ENCODE measurements around the gene TMC1.

TMC1 gene

DNA sequence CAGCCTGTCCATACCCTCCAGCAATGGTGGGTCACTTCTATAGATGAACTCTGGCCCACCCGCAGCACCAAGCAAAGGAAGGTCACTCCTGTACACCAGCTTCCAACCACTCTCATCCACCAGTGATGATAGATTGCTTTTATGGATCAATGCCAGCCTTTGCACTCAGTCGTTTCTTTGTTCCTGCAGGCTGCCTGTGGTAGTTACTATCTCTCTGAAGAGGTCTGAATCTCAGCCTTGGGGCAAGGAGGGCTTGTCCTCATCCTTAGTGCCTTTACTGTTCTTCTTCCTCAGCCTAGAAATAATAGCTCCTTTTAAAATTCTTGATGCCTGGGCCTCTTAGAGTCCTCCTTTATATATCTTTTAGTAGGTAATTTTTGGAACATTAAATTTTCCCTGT, 100.8 kb downstream of the TMC1 start:
- DNase-seq, result no peak

DNA sequence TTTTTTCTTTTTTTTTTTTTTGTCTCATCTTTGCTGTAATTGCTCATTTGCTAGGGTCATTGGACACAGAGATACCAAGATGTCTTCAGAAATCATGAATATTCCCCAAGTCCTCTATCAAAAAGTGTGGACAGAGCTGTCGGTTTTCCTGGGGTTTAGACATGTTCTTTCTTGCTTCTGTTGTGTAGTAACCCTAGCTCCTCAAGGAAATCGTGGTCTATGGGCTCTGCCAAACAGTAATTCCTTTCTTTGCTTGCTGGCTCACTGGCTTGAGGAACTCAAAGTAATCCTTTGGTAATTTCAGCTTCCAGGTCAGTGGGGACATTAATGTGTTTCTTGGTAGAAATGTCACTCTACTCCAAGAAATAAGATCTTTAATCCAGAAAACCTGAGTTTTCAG, 101.7 kb downstream of the TMC1 start:
- DNase-seq, result no peak

DNA sequence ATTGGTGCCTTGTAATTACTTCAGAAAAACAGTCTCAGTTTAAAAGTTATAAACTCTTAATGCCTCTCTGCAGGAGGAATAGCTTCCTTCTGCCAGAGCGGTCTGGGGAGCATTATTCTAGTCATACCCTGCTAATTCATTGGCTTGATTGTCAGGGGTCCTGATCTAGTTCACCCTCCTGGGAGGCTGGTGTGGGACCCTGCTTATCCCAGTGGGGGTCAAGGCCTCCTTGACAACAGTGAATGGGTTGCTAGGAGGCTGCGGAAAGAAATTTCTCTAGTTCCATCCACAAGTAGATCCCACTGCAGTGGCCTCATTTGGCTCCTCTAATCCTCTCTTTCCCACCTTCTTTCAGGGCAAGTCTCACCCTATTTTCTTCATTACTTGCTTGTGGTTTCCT, 105.7 kb downstream of the TMC1 start:
- DNase-seq, result no peak

DNA sequence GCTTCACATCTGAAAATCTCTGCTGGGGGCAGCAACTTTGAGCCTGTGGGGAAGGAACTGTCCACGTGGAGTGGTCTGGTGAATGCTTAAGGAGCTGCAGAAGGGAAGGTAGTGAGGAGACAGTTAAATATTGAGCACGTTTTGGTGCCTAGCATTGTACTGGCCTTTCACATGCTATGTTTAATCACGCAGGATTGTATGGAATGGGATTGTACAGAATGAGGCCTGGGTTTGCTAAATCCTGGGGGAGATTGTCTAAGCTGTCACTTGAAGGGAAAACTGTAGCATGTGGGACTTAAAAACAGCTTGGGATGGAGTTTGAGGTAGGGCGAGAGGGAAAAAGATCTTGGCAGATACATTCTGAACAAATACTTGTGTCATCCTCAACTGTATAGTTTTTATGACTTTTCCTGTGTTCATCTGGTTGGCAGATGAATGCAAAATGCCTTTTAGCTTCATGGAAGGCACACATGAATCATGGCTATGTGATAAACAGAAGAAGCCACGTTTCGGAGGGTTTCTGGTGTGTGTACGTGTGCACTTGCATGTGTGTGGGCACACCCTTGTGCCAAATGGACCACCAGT, 106.6 kb downstream of the TMC1 start:
- no peak for DNase-seq

DNA sequence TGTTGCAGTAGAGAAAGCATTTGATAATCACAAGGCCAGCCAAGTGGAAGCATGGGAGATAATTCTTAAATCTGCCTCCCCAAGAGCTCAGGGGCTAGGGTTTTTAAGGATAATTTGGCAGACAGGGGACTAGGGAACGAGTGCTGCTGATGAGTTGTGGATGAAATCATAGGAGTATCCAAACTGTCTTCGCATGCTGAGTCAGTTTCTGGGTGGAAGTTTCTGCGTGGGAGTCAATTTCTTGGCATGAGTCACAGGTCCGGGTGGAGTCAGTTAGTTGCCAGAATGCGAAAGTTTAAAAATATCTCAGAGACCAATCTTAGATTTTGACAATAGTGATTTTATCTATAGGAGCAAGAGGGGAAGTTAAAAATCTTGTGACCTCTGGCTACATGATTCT, 112.6 kb downstream of the TMC1 start:
- DNase-seq, result no peak

DNA sequence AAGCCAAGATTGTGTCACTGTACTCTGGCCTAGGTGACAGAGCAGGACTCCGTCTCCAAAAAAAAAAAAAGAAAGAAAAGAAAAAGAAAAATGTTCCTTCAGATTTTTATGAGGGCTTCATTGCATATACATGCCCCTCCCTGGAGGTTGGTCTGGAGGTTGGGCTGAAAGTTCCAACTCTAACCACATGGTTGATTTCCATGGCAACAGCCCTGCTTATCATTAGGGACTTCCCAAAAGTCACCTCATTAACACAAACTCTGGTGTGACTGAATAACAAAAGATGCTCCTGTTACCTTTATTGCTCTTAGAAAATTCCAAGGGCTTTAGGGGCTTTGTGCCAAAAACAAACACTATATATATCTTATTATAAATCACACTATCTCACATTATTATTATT, 113.8 kb downstream of the TMC1 start:
- DNase-seq, result no peak

DNA sequence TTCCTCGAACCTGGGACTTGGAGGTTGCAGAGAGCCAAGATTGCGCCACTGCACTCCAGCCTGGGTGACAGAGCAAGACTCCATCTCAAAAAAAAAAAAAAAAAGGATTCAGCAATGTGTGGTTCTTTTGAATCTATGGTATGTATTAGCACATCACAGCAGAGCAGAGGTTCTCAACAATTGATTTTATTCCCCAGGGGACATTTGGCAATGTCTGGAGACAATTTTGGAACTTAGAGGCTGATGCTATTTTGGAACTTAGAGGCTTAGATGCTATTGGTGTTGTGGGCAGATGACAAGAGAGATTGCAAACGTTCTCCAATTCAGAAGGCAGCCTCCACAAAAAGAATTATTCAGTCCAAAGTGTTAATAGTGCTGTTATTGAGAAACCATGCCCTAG, 115.2 kb downstream of the TMC1 start:
- DNase-seq, result no peak

DNA sequence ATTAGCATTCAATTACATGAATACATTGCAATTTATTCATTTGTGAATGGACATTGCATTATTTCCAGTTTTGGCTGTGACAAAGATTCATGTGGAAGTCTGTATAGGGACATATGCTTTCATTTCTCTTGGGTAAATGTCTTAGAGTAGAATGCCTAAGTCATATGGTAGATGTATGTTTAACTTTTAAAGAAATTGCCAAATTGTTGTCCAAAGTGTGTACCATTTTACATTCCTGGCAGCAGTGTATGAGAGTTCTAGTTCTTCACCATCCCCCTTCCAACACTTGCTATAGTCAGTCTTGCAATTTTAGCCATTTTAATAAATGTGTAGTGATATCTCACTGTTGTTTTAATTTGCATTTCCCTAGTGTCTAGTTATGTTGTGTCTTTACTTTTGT, 122.2 kb downstream of the TMC1 start:
- DNase-seq, result no peak

DNA sequence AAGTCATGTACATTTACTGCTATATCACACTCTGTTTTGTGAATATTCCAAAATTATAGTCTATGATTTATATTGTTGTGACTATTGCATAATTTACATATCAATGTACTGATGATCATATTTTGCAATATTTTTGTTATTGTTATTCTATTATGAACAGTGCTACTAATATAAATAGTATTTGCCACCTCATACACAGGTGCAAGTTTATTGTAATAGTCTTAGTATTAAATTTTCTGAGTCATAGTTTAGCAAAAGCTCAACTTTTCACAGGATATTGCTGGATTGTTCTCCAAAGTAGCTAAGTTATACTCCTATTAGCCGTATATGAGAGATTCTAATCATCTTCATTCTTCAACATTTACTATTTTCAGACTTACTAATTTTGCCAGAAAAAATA, 124.7 kb downstream of the TMC1 start:
- DNase-seq, result no peak

DNA sequence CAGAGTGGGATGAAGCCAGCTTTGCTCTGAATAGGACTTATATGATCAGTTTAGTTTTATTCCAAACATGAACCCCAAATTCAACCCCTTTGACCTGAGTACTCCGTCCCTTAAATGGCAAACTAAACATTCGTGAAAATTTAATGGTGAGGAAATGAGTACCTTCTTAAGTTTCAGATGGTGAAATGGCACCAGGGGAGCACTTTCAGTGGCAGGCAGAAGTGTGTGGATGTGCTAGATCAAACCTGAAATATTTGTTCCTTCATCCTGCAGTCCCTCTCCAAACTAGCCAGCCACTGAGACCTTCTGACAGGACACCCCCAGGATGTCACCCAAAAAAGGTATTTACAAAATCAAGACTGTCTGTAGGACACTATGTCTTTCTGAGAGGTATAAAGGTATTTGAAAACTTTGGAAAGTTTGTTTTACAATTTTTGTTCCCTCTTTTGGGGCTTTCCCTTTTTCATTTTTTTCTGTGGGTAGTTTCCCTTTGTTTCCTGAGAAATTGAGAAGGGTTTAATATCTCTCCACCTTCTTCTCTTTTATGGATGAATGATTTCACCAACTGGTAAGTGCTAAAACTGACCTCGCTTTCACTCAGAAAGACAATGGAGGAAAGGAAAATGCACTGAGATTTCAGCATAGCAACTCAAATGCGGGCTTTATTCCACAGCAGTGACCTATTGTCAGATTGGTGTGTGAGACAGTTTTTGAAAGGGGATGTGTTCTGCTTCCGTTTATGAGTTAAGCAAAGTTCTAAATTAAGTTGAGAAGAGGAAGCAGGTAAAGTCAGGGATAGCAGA, 127.1 kb downstream of the TMC1 start:
- DNase-seq, result no peak

DNA sequence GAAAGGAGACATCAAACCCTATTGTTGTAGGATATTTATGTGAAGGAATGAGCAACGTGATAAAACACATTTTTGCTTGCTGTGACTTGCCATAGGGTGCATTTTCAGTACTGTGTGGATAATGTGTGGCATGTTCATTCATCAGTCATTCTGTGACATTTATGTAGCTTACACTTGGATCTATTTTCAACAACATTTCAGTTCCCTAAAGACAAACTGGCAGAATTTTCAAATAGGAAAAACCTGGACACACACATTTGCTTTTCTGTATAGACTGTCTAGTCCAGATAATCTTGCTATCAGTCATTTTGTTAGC, 127.7 kb downstream of the TMC1 start:
- no peak for DNase-seq

DNA sequence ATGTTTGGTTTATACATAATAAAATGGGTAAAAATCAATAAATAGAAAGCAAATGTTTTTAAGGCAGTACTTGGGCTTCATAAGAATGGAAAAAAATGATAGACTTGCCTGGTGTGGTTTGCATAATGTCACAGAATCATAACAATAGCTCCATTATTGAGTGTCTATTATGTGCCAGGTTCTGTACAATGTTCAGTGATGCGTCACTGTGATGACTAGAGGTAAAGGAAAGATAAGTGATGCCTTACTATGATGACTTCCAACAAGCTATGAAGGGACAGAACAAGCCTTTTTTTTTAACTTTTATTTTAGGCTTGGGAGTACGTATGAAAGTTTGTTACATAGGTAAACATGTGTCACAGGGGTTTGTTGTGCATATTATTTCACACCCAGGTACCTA, 128.8 kb downstream of the TMC1 start:
- no peak for DNase-seq

DNA sequence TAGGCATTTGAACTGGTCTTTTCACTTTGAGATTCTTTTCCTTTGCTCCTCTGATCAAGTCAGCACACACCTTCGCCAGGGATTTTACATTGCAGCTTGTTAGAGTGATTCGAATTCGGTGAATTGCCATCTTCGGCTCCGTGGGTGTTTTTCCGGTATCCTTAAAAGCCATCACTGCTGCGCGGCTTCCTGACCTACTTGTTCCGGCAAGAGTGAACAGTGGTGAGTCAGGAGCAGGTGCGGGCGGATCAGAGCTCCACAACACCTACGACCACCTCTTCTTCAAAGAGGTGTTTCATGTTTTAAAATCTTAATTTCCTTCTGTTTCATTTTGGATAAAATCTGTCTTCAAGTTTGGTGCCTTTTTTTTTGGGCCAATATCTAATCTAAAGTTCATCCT, 134.6 kb downstream of the TMC1 start:
- no peak for DNase-seq

DNA sequence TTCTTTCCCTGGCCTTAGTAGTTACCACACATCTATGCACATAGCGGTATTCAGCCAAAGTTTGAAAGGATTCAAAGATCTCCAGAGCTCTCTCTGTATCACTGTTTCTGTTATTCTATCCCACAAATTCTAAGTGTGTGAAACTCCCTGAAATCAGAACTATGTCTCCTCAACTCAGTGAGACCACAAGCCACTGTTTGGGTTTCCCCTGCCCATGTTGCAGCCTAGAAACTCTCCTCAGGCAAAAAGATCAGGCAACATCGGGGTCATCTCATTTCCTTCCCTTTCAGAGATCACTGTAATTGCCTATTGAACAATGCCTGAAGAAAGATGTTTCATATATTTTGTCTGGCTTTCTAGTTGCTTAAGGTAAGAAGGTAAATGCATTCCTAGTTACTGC, 135.6 kb downstream of the TMC1 start:
- no peak for DNase-seq

DNA sequence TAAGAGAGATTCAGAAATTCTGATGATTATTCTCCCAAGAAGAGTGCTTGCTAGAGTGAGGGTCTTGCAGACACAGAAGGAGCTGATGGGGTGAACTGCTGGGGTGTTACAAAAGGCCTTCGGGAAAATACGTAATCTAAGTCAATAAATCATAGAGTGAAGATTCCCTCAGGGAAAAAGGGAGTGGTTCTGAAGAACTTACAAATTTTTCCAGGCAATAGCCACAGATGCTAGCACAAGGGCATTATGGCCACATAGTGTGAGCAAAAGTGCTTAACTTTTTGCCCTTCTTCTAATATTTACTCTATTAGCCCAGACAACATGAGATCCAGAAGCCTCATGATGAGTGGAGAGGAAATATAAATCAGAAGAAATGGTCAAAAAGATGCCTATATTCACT, 137.3 kb downstream of the TMC1 start:
- DNase-seq, result no peak

DNA sequence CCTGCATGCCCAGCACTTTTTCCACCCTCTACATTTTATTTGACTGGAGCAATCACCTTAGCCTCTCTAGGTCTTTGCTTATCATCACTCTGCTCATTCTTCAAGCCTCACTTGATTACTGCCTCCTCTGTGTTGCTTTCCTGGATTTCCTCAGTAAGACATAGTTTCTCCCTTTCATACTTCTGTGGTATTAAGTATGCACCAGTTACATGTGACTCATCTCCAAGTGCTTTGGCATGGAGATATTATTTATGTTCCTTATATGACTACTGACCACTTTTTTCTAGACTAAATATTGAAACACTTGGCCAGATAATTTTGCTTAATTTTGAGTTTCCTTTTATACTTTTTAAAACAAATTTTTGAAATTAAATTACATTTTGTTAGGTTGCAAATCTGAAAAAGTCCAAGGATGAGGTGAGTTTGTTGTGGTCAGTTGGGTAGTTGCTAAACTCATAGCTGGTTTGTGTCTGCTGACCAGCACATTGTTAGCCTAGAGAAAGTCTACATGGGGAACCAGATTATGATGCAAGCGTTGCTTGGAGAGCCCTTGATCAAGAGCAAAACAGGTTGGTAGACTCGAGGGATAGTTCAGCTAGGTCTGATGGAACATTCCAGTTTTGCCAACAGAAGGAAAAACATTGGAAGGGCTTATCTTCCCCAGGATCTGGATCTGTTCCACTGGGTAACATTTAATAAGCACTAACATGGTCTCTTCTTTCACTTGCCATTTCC, 140.2 kb downstream of the TMC1 start:
- DNase-seq, result no peak

DNA sequence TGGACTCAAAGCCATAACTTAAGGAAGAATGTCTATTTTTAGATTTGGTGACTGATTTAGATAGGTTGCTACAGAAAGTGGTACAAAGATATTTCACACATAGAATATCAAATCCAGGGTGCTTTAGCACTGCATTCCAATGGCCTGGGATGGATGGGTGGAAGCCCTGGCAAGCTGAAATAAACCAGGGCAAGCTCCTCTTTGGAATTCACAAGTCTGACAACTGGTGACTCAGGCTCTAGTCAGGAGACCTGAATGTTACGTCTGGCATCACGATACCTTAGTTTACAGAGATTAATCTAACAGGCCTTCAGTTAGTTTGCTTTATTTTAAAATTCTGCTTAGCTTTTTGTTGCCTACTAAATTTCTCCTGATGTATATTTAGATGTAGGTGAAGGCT, 144.0 kb downstream of the TMC1 start:
- no peak for DNase-seq

DNA sequence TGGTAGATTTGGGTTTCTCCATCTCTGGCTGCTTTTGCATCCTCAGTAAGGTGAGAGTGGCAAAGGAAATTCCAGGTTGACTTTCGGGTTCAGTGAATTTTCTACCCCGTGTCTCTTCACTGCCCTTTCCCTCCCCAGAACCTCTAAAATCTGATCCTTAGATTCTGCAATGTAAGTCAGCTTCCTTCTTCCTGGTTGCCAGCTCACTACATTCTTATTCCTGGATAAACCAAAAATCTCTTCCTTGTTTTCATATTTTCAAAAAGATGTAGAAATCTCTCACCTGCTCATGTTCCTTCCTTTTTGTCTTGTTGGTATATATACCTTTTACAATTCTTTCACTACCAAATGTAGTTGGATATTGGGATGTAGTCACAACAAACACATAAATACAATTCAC, 145.8 kb downstream of the TMC1 start:
- DNase-seq, result no peak

DNA sequence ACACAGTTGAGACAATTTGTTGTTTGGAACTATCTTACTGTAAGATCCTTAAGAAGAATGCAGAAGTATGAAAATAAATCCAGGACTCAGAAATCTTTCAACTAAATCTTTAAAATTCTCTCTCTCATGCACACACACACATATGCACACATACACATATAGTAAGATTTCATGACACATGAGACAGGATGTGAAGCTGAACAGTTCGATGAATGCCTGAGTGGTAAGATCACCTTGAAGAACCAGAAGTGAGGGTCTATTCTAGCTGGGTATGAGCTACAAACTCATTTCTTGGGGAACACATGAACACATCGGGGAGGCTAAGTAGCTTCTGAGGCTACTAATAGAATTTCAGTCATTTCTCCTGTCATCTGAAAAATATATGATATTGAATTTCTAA, 153.6 kb downstream of the TMC1 start:
- DNase-seq, result no peak

DNA sequence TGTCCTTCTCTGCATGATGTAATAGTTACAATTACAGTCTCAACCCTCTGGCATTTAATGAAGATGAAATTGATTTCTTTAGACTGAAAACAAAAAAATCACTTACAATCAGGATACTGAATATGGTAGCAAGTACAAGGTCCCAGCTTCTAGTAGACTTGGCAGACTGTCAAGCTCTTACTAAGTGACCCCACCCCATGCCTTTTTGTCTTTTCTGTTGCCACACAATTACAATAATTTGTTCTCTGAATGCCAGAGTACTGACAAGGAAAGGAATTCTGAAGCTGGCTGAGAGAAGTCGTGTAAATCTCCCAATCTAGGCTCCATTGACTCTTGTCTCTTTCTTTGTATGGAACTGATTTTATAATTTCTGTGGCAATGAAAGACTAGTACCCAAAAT, 154.2 kb downstream of the TMC1 start:
- DNase-seq, result no peak

DNA sequence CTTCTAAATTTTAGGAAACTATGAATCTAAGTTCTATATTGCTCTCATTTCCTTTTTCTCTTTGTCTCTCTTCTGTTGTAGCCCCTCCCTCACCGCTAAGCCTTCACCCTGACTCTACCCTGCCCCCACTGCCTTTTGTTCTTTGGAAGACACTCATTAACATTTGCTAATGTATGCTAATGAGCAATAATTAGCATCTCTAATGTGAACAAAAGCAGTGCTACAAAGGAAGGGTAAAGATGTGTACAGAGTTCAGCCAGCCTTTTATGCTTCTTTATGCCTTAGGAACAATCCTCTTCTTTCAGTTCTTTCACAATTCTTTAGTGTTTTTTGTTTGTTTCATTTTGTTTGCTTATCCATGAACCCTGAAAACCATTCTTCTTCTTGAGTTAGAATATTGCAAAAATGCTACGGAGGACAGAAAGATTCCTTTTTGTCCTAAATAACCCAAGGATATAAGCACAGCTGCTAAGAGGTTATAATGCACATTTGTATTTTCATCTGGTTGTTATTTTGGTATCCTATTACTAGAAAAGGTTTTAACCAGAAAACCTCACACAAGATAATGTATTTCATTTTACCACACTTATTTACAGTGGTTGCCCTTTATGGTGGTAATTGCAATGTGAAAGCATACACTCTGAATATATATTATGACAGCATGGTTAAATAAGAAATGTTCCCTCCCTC, 159.3 kb downstream of the TMC1 start:
- DNase-seq, result peak; percentile 74

DNA sequence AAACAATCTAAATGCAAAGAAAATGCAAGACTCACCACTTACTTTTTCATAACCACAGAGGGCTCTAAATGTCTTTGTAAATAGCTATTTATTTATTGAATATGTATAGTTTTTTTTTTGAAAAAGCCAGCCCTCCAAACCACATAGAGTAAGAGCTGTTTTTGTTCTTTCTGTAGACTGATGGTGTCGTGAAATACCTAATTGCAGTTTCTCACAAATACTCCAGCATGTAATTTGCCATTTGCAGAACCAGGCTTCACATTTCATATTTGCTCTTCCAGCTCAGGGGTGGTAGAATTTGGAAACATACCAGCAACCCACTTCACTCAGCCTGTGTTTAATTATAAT, 159.8 kb downstream of the TMC1 start:
- DNase-seq, result peak; percentile 80

DNA sequence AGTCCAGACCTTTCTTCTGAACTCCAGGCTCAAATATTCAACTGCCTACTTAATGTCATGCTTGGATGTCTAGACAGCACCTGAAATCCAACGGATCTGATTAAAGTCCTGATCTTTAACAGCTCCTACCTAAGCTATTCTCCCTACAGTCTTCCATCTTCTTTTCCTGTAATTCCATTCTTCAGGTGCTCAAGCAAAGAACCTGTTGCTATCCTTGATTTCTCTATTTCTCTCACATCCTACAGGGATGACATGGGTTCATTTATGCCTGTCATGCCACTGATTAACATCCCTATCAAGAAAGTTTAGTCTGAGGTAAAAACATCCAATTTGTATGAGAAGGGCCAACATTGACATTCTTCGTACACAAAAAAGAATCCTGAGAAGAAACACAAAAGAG, 163.2 kb downstream of the TMC1 start:
- DNase-seq, result no peak

DNA sequence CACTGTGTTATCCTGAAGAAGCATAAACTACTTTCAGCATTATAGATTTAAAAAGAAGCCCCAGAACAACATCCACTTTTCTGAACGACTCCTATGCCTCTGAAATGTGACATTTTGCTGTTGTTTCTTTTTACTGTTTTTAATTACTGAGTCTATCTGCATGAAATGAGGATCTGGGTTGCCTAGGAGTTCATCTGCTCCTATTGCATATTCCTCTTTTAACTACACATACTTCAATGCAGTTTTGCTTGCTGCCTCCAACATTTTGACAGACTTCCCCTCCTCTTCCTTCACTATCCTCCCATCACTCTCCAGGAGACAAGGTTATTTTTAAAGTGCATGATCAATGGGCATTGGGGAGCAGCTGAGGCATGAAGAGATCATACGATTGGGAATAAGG, 164.5 kb downstream of the TMC1 start:
- no peak for DNase-seq
